GM12891 (cell line): ENCODE measurements around the gene CETP.

Experiments
- PAX5 ChIP-seq: IDR thresholded peaks from 2 replicates; pipeline ENCODE4 v1.6.1; 2011; ENCODE audit warnings: low read length, moderate library complexity, mild to moderate bottlenecking; ENCODE audit not compliant: insufficient read depth, severe bottlenecking
- POLR2A ChIP-seq: IDR thresholded peaks from 2 replicates; pipeline ENCODE4 v1.6.1; 2011; ENCODE audit warnings: low read depth, low read length, control low read depth
- POLR2AphosphoS5 ChIP-seq: IDR thresholded peaks from 2 replicates; pipeline ENCODE4 v1.6.1; 2011; ENCODE audit warnings: low read depth, low read length, control low read depth
- POU2F2 ChIP-seq: IDR thresholded peaks from 2 replicates; pipeline ENCODE4 v1.6.1; 2011; ENCODE audit warnings: low read depth, mild to moderate bottlenecking, control low read depth, low read length, moderate library complexity
- SPI1 ChIP-seq: IDR thresholded peaks from 2 replicates; pipeline ENCODE4 v1.6.1; 2011; ENCODE audit warnings: low read depth, low read length, control low read depth
- TAF1 ChIP-seq: IDR thresholded peaks from 2 replicates; pipeline ENCODE4 v1.6.1; 2011; ENCODE audit warnings: low read depth, low read length, control low read depth

DNA sequence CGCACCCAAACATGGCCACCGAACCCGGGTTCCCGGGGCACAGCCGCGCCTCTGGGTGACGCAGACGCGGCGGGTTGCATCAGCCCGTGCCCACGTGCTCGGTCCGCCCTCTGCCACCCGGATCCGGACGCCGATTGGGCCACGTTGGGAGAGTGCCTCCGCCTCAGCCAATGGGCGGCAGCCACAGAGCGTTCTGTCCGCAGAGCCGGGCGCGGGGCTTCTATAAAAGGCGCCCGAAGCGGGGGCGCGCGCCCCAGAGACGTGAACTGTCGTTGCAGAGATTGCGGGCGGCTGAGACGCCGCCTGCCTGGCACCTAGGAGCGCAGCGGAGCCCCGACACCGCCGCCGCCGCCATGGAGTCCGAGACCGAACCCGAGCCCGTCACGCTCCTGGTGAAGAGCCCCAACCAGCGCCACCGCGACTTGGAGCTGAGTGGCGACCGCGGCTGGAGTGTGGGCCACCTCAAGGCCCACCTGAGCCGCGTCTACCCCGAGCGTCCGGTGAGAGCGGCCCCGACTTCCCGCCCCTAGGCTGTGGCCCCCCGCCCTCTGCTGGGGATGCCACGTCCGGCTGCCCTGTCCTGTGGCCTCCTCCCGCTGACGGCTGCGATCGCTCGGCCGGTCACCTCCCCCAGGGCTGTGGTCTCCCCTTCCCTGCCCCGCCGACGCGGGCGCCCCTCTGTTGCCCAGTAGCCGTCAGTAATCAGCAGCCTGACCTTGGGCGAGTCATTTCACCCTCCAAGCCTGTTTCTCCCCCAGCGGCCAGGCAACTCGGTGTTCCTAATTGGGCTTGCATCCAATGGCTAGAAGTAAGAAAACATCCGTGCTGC, 29.6 kb upstream of the CETP start, which contains the start of gene HERPUD1:
- TF ChIP-seq POLR2A (peak; percentile 97), TAF1 (peak; percentile 94), SPI1 (no peak), POLR2AphosphoS5 (peak; percentile 98), POU2F2 (0 out of 2 replicates have a peak, but pooled peaks have one; percentile 6), PAX5 (peak; percentile 26)
